Measurements from ENCODE around the gene SMARCAL1. TPM values are rescaled to one million over a fixed set of nuclear protein-coding genes. Genes with fewer than 3 reads are reported as not detected.

The SMARCAL1 gene
- polyA plus RNA-seq, 1 of the 3 experiments (the other 2 are of a cell fraction) = 27.0 TPM

- Histone ChIP-seq H3K36me3 (replicated peaks in 1 of 2; ENCODE audit: control insufficient read depth in 1 of 2, insufficient read depth in 2 of 2, low read length in 1 of 2) (peaks cover 64 to 65% of the 10 kb centered on the region in 2 experiments), H3K9ac (no peak overlapping the region)
- POLR2A ChIA-PET = no interaction called here
These were observed 34.1 kb downstream of the SMARCAL1 start for GRCh38 chr2:216446343-216446742.

More at GRCh38 chr2:216446343-216446742, 34.1 kb downstream of the SMARCAL1 start:
- Histone ChIP-seq H3K4me1 (ENCODE audit: control insufficient read depth in 1 of 2, insufficient read depth in 2 of 2, low read depth in 1 of 2, low read length in 1 of 2) (peaks cover 0 to 2% of the 10 kb centered on the region in 2 experiments; a peak in 2 of 4 replicates), H3K27me3 (ENCODE audit: insufficient read depth) (no peaks in the 10 kb centered on the region), H2AFZ (ENCODE audit: low read depth) (no peak overlapping the region), H3K79me2 (ENCODE audit: insufficient read depth) (no peaks in the 10 kb centered on the region), H3F3A (replicated peaks; ENCODE audit: insufficient read depth) (peaks cover 7% of the 10 kb centered on the region), H3K9me3 (no peaks in the 10 kb centered on the region), H3K4me2 (no peak overlapping the region), H3K9me2 (no peaks in the 10 kb centered on the region), H3K27ac (ENCODE audit: low read depth in 2 of 2, low read length in 1 of 2) (peak overlapping the region in 1 of 2 experiments; percentile 30; a peak in 1 of 4 replicates), H3K4me3 (ENCODE audit: low read depth in 2 of 2, low read length in 1 of 2) (no peak overlapping the region), H4K20me1 (ENCODE audit: insufficient read depth) (no peaks in the 10 kb centered on the region)
- WGBS (ENCODE audit: low lambda C conversion rate) = 97% methylated on average over 2 of the region's 2 CpGs
- CTCF ChIA-PET = interaction anchor here (0.5 to 0.8 kb wide), 2 partner anchors 218 to 249 kb away, joined by 3 read pairs; no protein-coding TSS in a partner anchor
- TF ChIP-seq FOXM1 (IDR thresholded peaks at IDR 0.05; ENCODE audit: low read depth) (no peak), REST (IDR thresholded peaks at IDR 0.05; ENCODE audit: low read depth, low read length) (no peak), CHD2 (IDR thresholded peaks at IDR 0.05; ENCODE audit: low read length, partially characterized antibody) (no peak), GATA2 (CRISPR knock-in tag; IDR thresholded peaks at IDR 0.05) (no peak), FOSL2 (IDR thresholded peaks at IDR 0.05; ENCODE audit: borderline replicate concordance, low read depth) (no peak), POLR2AphosphoS5 (IDR thresholded peaks at IDR 0.05; ENCODE audit: low read depth, low read length) (no peak), TAF1 (IDR thresholded peaks at IDR 0.05; ENCODE audit: borderline replicate concordance, low read depth, low read length) (no peak), SIN3A (IDR thresholded peaks at IDR 0.05; ENCODE audit: borderline replicate concordance, low read depth, low read length) (no peak), TEAD4 (IDR thresholded peaks at IDR 0.05; ENCODE audit: borderline replicate concordance, insufficient read depth) (no peak), YY1 (IDR thresholded peaks at IDR 0.05; ENCODE audit: low read depth) (no peak), RCOR1 (IDR thresholded peaks at IDR 0.05; ENCODE audit: low read length) (no peak), EZH2phosphoT487 (IDR thresholded peaks at IDR 0.05; ENCODE audit: borderline replicate concordance, low read depth) (no peak), RFX5 (IDR thresholded peaks at IDR 0.05; ENCODE audit: low read length) (no peak), MEF2A (IDR thresholded peaks at IDR 0.05; ENCODE audit: borderline replicate concordance, low read depth) (no peak), RXRA (IDR thresholded peaks at IDR 0.05; ENCODE audit: borderline replicate concordance, low read depth) (no peak)
- TF ChIP-seq, protein P1, sequence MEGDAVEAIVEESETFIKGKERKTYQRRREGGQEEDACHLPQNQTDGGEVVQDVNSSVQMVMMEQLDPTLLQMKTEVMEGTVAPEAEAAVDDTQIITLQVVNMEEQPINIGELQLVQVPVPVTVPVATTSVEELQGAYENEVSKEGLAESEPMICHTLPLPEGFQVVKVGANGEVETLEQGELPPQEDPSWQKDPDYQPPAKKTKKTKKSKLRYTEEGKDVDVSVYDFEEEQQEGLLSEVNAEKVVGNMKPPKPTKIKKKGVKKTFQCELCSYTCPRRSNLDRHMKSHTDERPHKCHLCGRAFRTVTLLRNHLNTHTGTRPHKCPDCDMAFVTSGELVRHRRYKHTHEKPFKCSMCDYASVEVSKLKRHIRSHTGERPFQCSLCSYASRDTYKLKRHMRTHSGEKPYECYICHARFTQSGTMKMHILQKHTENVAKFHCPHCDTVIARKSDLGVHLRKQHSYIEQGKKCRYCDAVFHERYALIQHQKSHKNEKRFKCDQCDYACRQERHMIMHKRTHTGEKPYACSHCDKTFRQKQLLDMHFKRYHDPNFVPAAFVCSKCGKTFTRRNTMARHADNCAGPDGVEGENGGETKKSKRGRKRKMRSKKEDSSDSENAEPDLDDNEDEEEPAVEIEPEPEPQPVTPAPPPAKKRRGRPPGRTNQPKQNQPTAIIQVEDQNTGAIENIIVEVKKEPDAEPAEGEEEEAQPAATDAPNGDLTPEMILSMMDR (IDR thresholded peaks at IDR 0.05) = no peak
- TF ChIP-seq, protein P2, sequence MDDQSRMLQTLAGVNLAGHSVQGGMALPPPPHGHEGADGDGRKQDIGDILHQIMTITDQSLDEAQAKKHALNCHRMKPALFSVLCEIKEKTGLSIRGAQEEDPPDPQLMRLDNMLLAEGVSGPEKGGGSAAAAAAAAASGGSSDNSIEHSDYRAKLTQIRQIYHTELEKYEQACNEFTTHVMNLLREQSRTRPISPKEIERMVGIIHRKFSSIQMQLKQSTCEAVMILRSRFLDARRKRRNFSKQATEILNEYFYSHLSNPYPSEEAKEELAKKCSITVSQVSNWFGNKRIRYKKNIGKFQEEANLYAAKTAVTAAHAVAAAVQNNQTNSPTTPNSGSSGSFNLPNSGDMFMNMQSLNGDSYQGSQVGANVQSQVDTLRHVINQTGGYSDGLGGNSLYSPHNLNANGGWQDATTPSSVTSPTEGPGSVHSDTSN (IDR thresholded peaks at IDR 0.05) = no peak
- no peak for DNase-seq

All from SK-N-SH (cell line).